DMS153 treated with DMSO at 0.1 percent for 48 hours (cell line): ENCODE data around the gene TSBP1.

Experiments used
- DNase-seq: peaks from one replicate; lab custom pipeline; 2025; ENCODE audit not compliant: unreplicated experiment; lab: John Stamatoyannopoulos, UW

TSBP1 gene

GRCh38 chr6:32371803-32372202, at the start of gene TSBP1:
TSBP1 (minus strand) TSS chr6:32371903; CDS start chr6:32371706, 197 bp downstream.
- DNase-seq, result no peak

- no peak for DNase-seq
Observed at GRCh38 chr6:32416036-32416435, 44.3 kb upstream of the TSBP1 start.

- DNase-seq, result peak; percentile 18
Observed at GRCh38 chr6:32415521-32416019, 43.9 kb upstream of the TSBP1 start.

GRCh38 chr6:32413427-32414047, 41.8 kb upstream of the TSBP1 start:
- DNase-seq, result peak; percentile 82

- DNase-seq, result no peak
Observed at GRCh38 chr6:32411566-32412327, 40.0 kb upstream of the TSBP1 start.

- DNase-seq, result no peak
Observed at GRCh38 chr6:32410906-32411305, 39.2 kb upstream of the TSBP1 start.

- no peak for DNase-seq
Observed at GRCh38 chr6:32406857-32407256, 35.2 kb upstream of the TSBP1 start, which contains the start of gene BTNL2. BTNL2 (minus strand) TSS chr6:32407181; CDS start chr6:32407123, 58 bp downstream.

GRCh38 chr6:32406197-32406596, 34.5 kb upstream of the TSBP1 start:
- no peak for DNase-seq

GRCh38 chr6:32405656-32406055, 34.0 kb upstream of the TSBP1 start:
- no peak for DNase-seq

GRCh38 chr6:32402812-32403211, 31.1 kb upstream of the TSBP1 start:
- no peak for DNase-seq

- DNase-seq, result no peak
Observed at GRCh38 chr6:32401284-32401963, 29.7 kb upstream of the TSBP1 start.

- DNase-seq, result no peak
Observed at GRCh38 chr6:32397252-32397920, 25.7 kb upstream of the TSBP1 start.

GRCh38 chr6:32396028-32396427, 24.3 kb upstream of the TSBP1 start:
- no peak for DNase-seq

- no peak for DNase-seq
Observed at GRCh38 chr6:32393665-32394420, 22.1 kb upstream of the TSBP1 start.

- DNase-seq, result no peak
Observed at GRCh38 chr6:32391505-32391904, 19.8 kb upstream of the TSBP1 start.

GRCh38 chr6:32387589-32388340, 16.1 kb upstream of the TSBP1 start:
- DNase-seq, result no peak

GRCh38 chr6:32386040-32386439, 14.3 kb upstream of the TSBP1 start:
- no peak for DNase-seq

- DNase-seq, result no peak
Observed at GRCh38 chr6:32382757-32383420, 11.2 kb upstream of the TSBP1 start.

- no peak for DNase-seq
Observed at GRCh38 chr6:32379545-32379944, 7.8 kb upstream of the TSBP1 start.
